GM12874 (cell line): ENCODE data around the gene ALK.

Experiments used
- CTCF ChIP-seq: IDR thresholded peaks from 2 replicates; pipeline ENCODE4 v1.5.1; 2011; ENCODE audit warnings: low read depth, mild to moderate bottlenecking, control low read depth, low read length, moderate library complexity; ENCODE audit not compliant: insufficient read depth

The ALK gene

GRCh38 chr2:29262681-29263260, 658.6 kb downstream of the ALK start:
- TF ChIP-seq CTCF, result no peak

DNA sequence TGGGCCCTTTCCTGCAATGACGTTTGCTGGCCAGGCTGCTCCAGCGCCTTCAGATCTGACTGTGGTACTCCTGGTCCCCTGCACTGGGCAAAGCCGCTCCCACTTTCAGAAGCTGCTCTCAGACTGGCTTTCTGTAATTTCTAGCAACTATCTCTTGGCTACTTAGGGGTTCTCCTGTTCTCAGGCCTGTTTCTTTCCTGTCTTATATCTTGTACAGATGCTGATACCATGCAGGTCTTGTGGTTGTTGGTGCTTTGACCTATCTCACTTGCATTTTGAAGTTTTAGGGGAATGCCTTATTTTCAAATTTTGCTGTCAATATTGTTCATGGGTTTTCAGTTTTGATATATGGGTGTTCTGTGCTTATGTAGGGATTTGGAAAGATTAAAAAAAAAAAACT, 660.4 kb downstream of the ALK start:
- no peak for TF ChIP-seq CTCF

- TF ChIP-seq CTCF, result no peak
Observed at GRCh38 chr2:29260142-29260772, 661.1 kb downstream of the ALK start.

GRCh38 chr2:29259221-29259620, 662.2 kb downstream of the ALK start:
- no peak for TF ChIP-seq CTCF

GRCh38 chr2:29255004-29255403, 666.4 kb downstream of the ALK start:
- no peak for TF ChIP-seq CTCF

GRCh38 chr2:29253026-29253425, 668.4 kb downstream of the ALK start:
- TF ChIP-seq CTCF, result no peak

GRCh38 chr2:29251406-29251805, 670.0 kb downstream of the ALK start:
- no peak for TF ChIP-seq CTCF
